Heart left ventricle (tissue), 16 donors: ENCODE data around the gene ZNF74. TPM values are rescaled to one million over a fixed set of nuclear protein-coding genes. Genes with fewer than 3 reads are reported as not detected.

Source experiments
- ATAC-seq, 4 donors: fragments of 200-7000 bp; cut with Tn5 transposase; one replicate each; pipeline ENCODE4 v1.9.1; 2020 to 2022; ENCODE audit warnings: moderate library complexity in 4 of 4, mild to moderate bottlenecking in 3 of 4, moderate number of reproducible peaks in 1 of 4
- DNase-seq, 5 donors: peaks; one replicate each; pipeline ENCODE4 v3.0.0-alpha.2; 2020
- H3K27ac ChIP-seq, 12 donors: fragments of 200-600 bp; sonication (generic) in 4 of 12; one replicate each; pipeline versions ENCODE4 v1.5.0 to v1.8.0; 2016 to 2022; ENCODE audit warnings: mild to moderate bottlenecking in 2 of 12
- H3K27me3 ChIP-seq, 9 donors: fragments of 200-600 bp; sonication (generic) in 2 of 9; one replicate each; pipeline versions ENCODE4 v1.5.1 to v1.8.0; 2016 to 2022; ENCODE audit warnings: mild to moderate bottlenecking in 3 of 9
- H3K36me3 ChIP-seq, 9 donors: fragments of 200-600 bp; sonication (generic) in 2 of 9; one replicate each; pipeline versions ENCODE4 v1.5.0 to v1.8.0; 2018 to 2022; ENCODE audit warnings: mild to moderate bottlenecking in 2 of 9
- H3K4me1 ChIP-seq, 12 donors: fragments of 200-600 bp; sonication (generic) in 4 of 12; one replicate each; pipeline versions ENCODE4 v1.5.0 to v1.8.0; 2016 to 2022; ENCODE audit warnings: mild to moderate bottlenecking in 3 of 12
- H3K4me3 ChIP-seq, 12 donors: fragments of 200-600 bp; sonication (generic) in 4 of 12; one replicate each; pipeline versions ENCODE4 v1.5.0 to v1.8.0; 2017 to 2022; ENCODE audit warnings: mild to moderate bottlenecking in 9 of 12, moderate library complexity in 4 of 12
- H3K9me3 ChIP-seq, 12 donors: fragments of 200-600 bp; sonication (generic) in 4 of 12; one replicate each; pipeline versions ENCODE4 v1.5.0 to v1.8.0; 2016 to 2022; ENCODE audit warnings: mild to moderate bottlenecking in 1 of 12
- CTCF ChIP-seq, 12 donors: fragments of 200-600 bp; sonication (generic) in 4 of 12; IDR thresholded peaks; one replicate each; pipeline versions ENCODE4 v1.5.0 to v1.8.0; 2018 to 2022; ENCODE audit warnings: antibody characterized with exemption in 12 of 12, mild to moderate bottlenecking in 5 of 12
- POLR2A ChIP-seq, 2 donors: fragments of 450-650 bp; IDR thresholded peaks; one replicate each; pipeline ENCODE4 v1.6.1; 2017; ENCODE audit warnings: antibody characterized with exemption in 2 of 2, mild to moderate bottlenecking in 2 of 2, moderate library complexity in 2 of 2
- WGBS, 4 donors: extraction: QIAGEN DNeasy Blood & Tissue Kit in 2 of 4; methylation state at CpG; one replicate each; pipeline versions ENCODE4 v1.1.5 to v1.1.7; 2013 to 2018; 5-methylcytosine and 5-hydroxymethylcytosine counted together
- intact Hi-C, 10 donors: fragments of 100-400 bp; cut with DNase I; formaldehyde crosslinking; loops; one replicate each; pipeline versions ENCODE4 v1.11.1 to v1.14.2; 2022
- polyA plus RNA-seq, 2 donors: library from polyadenylated mRNA; stranded (reverse); fragments of 200-250 nt; gene quantifications; one replicate each; pipeline ENCODE4 v1.2.3, GENCODE V29; 2013
- total RNA-seq, 9 donors: library from RNA; depleted of rRNA in 2 of 9; stranded (reverse); fragments of >200 nt in 2 of 9; fragmentation: NEBNext Ultra II Directional in 3 of 9; extraction: Animal tissue kit (Norgen Biotek cat#: 25700) in 3 of 9; gene quantifications; one replicate each; pipeline versions ENCODE4 v1.1.0 to v1.2.4, GENCODE V29; 2016 to 2023
- donor health status: ischemic (EF 13 %, LVEDD 7.1; RV severe dilation, severe dysfunction).
- donor health status: healthy with polysubstance abuse.
- donor health status: DM: no; HTN: yes; CAD: no.
- donor health status: DM: no; HTN: no; CAD: no.
- donor health status: ischemic (EF 25% LVEDD 6.9; RV normal size, moderate dysfunction).
- donor health status: ischemic (EF 25% LVEDD 5.7; RV mildly dilated, moderate dysfunction).
- donor health status: healthy.
- donor health status: DM: yes; HTN: yes; CAD: no.
- donor health status: ischemic (EF 35%, LVEDD 5.7; RV mildly dilated, moderate dysfunction).
- donor health status: nonischemic (EF 11% LVEDD 7.7; RV severe dilation, severe dysfunction).
- donor health status: DM: yes; HTN: yes; CAD: no.
- donor health status: PGD.
- donor health status: ischemic (EF 29% LVEDD 5.4; RV normal size, mild dysfunction).
- donor health status: nonischemic (EF 23%, LVEDD 6.1; RV moderate dilation, normal function).

Gene ZNF74
- total and polyA plus RNA-seq, 11 donors: 2.1 to 6.5 (median 4.4) TPM

DNA sequence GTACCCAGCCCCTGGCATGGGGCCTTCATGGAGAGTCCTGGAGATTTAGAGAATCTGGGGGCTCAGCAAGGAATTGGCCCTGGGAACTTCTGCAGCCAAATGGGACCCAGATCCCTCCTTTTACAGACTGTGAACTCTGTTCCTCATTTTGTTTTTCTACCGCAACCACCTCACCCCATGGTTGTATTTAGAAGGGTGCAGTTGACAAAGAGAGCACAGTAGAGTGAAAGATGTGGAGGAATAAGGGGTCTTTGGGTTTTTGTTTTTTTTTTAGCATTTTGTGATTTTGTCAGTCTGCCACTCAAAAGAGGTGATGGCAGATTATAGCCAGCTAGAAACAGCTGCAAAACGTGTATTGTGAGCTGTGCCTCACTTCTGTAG is 1.9 kb downstream of the ZNF74 start:
- H3K4me3 ChIP-seq: peak overlapping the region in 1 of 12 donors; percentile 9
- peaks cover 0 to 30% (median 14%) of the 10 kb centered on the region in 12 donors for H3K4me1 ChIP-seq
- no peaks in the 10 kb centered on the region for H3K9me3 ChIP-seq
- intact Hi-C loops: no loop called here
- 49 to 74% (median 66%) methylated on average over 2 of the region's 2 CpGs for WGBS, 4 donors
- ATAC-seq: no peak
- no peak for DNase-seq
- no peak for TF ChIP-seq POLR2A (IDR thresholded peaks at IDR 0.05)
- H3K27me3 ChIP-seq: no peaks in the 10 kb centered on the region
- no peak overlapping the region for H3K27ac ChIP-seq
- peaks cover 0 to 4% (median 0%) of the 10 kb centered on the region in 9 donors for H3K36me3 ChIP-seq

DNA sequence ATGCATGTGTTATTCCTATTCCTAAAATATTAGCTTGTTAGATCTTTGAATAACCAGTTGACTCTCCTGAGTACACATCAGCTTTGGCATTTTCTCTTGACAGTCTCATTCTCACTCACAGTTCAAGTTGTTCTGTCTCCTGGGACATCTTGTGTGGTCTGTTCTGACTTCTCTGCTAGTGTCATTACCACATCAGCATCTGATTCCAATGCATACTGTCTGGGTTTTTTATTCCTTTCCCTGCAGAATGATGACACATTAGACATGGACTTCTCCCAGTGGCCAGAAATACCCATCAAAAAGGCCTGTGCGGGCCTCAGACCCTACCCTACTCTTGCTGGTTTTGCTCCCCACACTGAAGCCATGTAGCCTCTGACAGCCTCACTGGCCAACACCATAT is 2.7 kb downstream of the ZNF74 start:
- no peak overlapping the region for H3K4me3 ChIP-seq
- intact Hi-C loops: no loop called here
- H3K27ac ChIP-seq: no peak overlapping the region
- no peaks in the 10 kb centered on the region for H3K27me3 ChIP-seq
- peaks cover 0 to 4% (median 0%) of the 10 kb centered on the region in 9 donors for H3K36me3 ChIP-seq
- DNase-seq (no peak), ATAC-seq (no peak)
- 88 to 97% (median 94%) methylated on average over 1 of the region's 1 CpG for WGBS, 4 donors
- no peaks in the 10 kb centered on the region for H3K9me3 ChIP-seq
- no peak for TF ChIP-seq CTCF (IDR thresholded peaks at IDR 0.05)
- no peak for TF ChIP-seq POLR2A (IDR thresholded peaks at IDR 0.05)
- H3K4me1 ChIP-seq: peaks cover 0 to 30% (median 14%) of the 10 kb centered on the region in 12 donors

DNA sequence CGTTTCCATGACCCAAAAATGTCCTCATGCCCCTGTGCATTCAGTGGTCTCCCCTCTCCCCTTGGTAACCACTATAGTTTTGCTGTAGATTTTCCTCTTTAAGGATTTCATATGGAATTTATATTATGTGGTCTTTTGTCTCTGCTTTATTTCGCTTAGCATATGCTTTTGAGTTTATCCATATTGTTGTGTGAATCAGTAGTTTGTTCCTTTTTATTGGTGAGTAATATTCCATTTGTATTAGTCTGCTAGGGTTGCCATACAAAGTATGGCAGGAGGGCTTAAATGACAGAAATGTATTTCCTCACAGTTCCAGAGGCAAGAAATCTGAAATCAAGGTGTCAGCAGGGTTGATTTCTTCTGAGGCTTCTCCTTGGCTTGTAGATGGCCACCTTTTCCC is 3.5 kb downstream of the ZNF74 start:
- H3K4me1 ChIP-seq: peaks cover 0 to 30% (median 14%) of the 10 kb centered on the region in 12 donors
- ATAC-seq (no peak), DNase-seq (no peak)
- H3K27ac ChIP-seq: no peak overlapping the region
- no peak overlapping the region for H3K4me3 ChIP-seq
- H3K9me3 ChIP-seq: no peaks in the 10 kb centered on the region
- peaks cover 0 to 7% (median 0%) of the 10 kb centered on the region in 9 donors for H3K36me3 ChIP-seq
- no peak for TF ChIP-seq CTCF (IDR thresholded peaks at IDR 0.05)
- no peak for TF ChIP-seq POLR2A (IDR thresholded peaks at IDR 0.05)
- WGBS, 4 donors: 96 to 100% (median 97%) methylated on average over 2 of the region's 2 CpGs
- intact Hi-C loops: no loop called here
- no peaks in the 10 kb centered on the region for H3K27me3 ChIP-seq

- Histone ChIP-seq H3K4me3 (no peak overlapping the region), H3K27me3 (no peaks in the 10 kb centered on the region), H3K9me3 (no peaks in the 10 kb centered on the region), H3K27ac (no peak overlapping the region), H3K4me1 (peaks cover 0 to 28% (median 14%) of the 10 kb centered on the region in 12 donors), H3K36me3 (peaks cover 0 to 15% (median 3%) of the 10 kb centered on the region in 9 donors)
- ATAC-seq (no peak), DNase-seq (no peak)
- TF ChIP-seq POLR2A (IDR thresholded peaks at IDR 0.05): no peak
- TF ChIP-seq CTCF (IDR thresholded peaks at IDR 0.05): no peak
- intact Hi-C loops: no loop called here
- WGBS, 4 donors: 97 to 99% (median 98%) methylated on average over 5 of the region's 5 CpGs
Observed at GRCh38 chr22:20398420-20398819, 4.5 kb downstream of the ZNF74 start.
